ENCODE results near the gene SLC4A3.

Gene SLC4A3

GRCh38 chr2:219638217-219638947, 11.0 kb downstream of the SLC4A3 start:
- Histone ChIP-seq H3K27me3 (ENCODE audit: control insufficient read depth in 5 of 5, insufficient read depth in 4 of 5, low read length in 5 of 5) (peaks cover 0 to 11% (median 5%) of the 10 kb centered on the region in 5 donors), H3K4me3 (ENCODE audit: low read depth in 1 of 5, low read length in 5 of 5) (no peak overlapping the region), H3K36me3 (ENCODE audit: control insufficient read depth in 5 of 5, insufficient read depth in 5 of 5, low read length in 5 of 5) (no peaks in the 10 kb centered on the region), H3K27ac (ENCODE audit: low read depth, low read length) (no peak overlapping the region), H3K9me3 (ENCODE audit: control insufficient read depth in 5 of 5, low read length in 5 of 5) (no peaks in the 10 kb centered on the region), H3K4me1 (ENCODE audit: control insufficient read depth in 5 of 5, insufficient read depth in 5 of 5, low read length in 5 of 5) (peaks cover 3 to 6% (median 4%) of the 10 kb centered on the region in 5 donors), H3K9ac (ENCODE audit: low read length in 5 of 5) (no peak overlapping the region)

- H3K27ac ChIP-seq (ENCODE audit: low read depth, low read length), result no peak overlapping the region
- H3K9me3 ChIP-seq (ENCODE audit: control insufficient read depth in 5 of 5, low read length in 5 of 5), result no peaks in the 10 kb centered on the region
- H3K36me3 ChIP-seq (ENCODE audit: control insufficient read depth in 5 of 5, insufficient read depth in 5 of 5, low read length in 5 of 5), result no peaks in the 10 kb centered on the region
- H3K4me1 ChIP-seq (ENCODE audit: control insufficient read depth in 5 of 5, insufficient read depth in 5 of 5, low read length in 5 of 5), result peaks cover 3 to 6% (median 4%) of the 10 kb centered on the region in 5 donors
- H3K9ac ChIP-seq (ENCODE audit: low read length in 5 of 5), result no peak overlapping the region
- H3K4me3 ChIP-seq (ENCODE audit: low read depth in 1 of 5, low read length in 5 of 5), result no peak overlapping the region
- H3K27me3 ChIP-seq (ENCODE audit: control insufficient read depth in 5 of 5, insufficient read depth in 4 of 5, low read length in 5 of 5), result peaks cover 2 to 11% (median 8%) of the 10 kb centered on the region in 5 donors
Observed at GRCh38 chr2:219638948-219639755, 11.7 kb downstream of the SLC4A3 start.

GRCh38 chr2:219641390-219642068, 14.1 kb downstream of the SLC4A3 start:
- Histone ChIP-seq H3K27ac (ENCODE audit: low read depth, low read length) (no peak overlapping the region), H3K27me3 (ENCODE audit: control insufficient read depth in 5 of 5, insufficient read depth in 4 of 5, low read length in 5 of 5) (peaks cover 3 to 16% (median 12%) of the 10 kb centered on the region in 5 donors), H3K9me3 (ENCODE audit: control insufficient read depth in 5 of 5, low read length in 5 of 5) (no peaks in the 10 kb centered on the region), H3K4me1 (ENCODE audit: control insufficient read depth in 5 of 5, insufficient read depth in 5 of 5, low read length in 5 of 5) (peaks cover 3 to 12% (median 6%) of the 10 kb centered on the region in 5 donors), H3K36me3 (ENCODE audit: control insufficient read depth in 5 of 5, insufficient read depth in 5 of 5, low read length in 5 of 5) (no peaks in the 10 kb centered on the region), H3K9ac (ENCODE audit: low read length in 5 of 5) (no peak overlapping the region), H3K4me3 (ENCODE audit: low read depth in 1 of 5, low read length in 5 of 5) (no peak overlapping the region)

- Histone ChIP-seq H3K4me1 (ENCODE audit: control insufficient read depth in 5 of 5, insufficient read depth in 5 of 5, low read length in 5 of 5) (peaks cover 3 to 12% (median 6%) of the 10 kb centered on the region in 5 donors), H3K27ac (ENCODE audit: low read depth, low read length) (no peak overlapping the region)
Observed at GRCh38 chr2:219642069-219642454, 14.6 kb downstream of the SLC4A3 start.

GRCh38 chr2:219642465-219643083, 15.1 kb downstream of the SLC4A3 start:
- H3K27ac ChIP-seq (ENCODE audit: low read depth, low read length), result no peak overlapping the region
- no peaks in the 10 kb centered on the region for H3K9me3 ChIP-seq (ENCODE audit: control insufficient read depth in 5 of 5, low read length in 5 of 5)
- no peak overlapping the region for H3K9ac ChIP-seq (ENCODE audit: low read length in 5 of 5)
- H3K4me3 ChIP-seq (ENCODE audit: low read depth in 1 of 5, low read length in 5 of 5), result no peak overlapping the region
- peaks cover 3 to 12% (median 6%) of the 10 kb centered on the region in 5 donors for H3K4me1 ChIP-seq (ENCODE audit: control insufficient read depth in 5 of 5, insufficient read depth in 5 of 5, low read length in 5 of 5)
- H3K27me3 ChIP-seq (ENCODE audit: control insufficient read depth in 5 of 5, insufficient read depth in 4 of 5, low read length in 5 of 5), result peaks cover 3 to 13% (median 10%) of the 10 kb centered on the region in 5 donors
- no peaks in the 10 kb centered on the region for H3K36me3 ChIP-seq (ENCODE audit: control insufficient read depth in 5 of 5, insufficient read depth in 5 of 5, low read length in 5 of 5)

More at GRCh38 chr2:219642069-219642454, 14.6 kb downstream of the SLC4A3 start:
- no peak overlapping the region for H3K4me3 ChIP-seq (ENCODE audit: low read depth in 1 of 5, low read length in 5 of 5)
- H3K36me3 ChIP-seq (ENCODE audit: control insufficient read depth in 5 of 5, insufficient read depth in 5 of 5, low read length in 5 of 5), result no peaks in the 10 kb centered on the region
- no peak overlapping the region for H3K9ac ChIP-seq (ENCODE audit: low read length in 5 of 5)
- peaks cover 3 to 15% (median 12%) of the 10 kb centered on the region in 5 donors for H3K27me3 ChIP-seq (ENCODE audit: control insufficient read depth in 5 of 5, insufficient read depth in 4 of 5, low read length in 5 of 5)
- no peaks in the 10 kb centered on the region for H3K9me3 ChIP-seq (ENCODE audit: control insufficient read depth in 5 of 5, low read length in 5 of 5)

- Histone ChIP-seq H3K4me3 (ENCODE audit: low read depth in 1 of 5, low read length in 5 of 5) (no peak overlapping the region), H3K9ac (ENCODE audit: low read length in 5 of 5) (no peak overlapping the region), H3K27me3 (ENCODE audit: control insufficient read depth in 5 of 5, insufficient read depth in 4 of 5, low read length in 5 of 5) (peaks cover 3 to 13% (median 10%) of the 10 kb centered on the region in 5 donors), H3K27ac (ENCODE audit: low read depth, low read length) (no peak overlapping the region), H3K9me3 (ENCODE audit: control insufficient read depth in 5 of 5, low read length in 5 of 5) (no peaks in the 10 kb centered on the region), H3K4me1 (ENCODE audit: control insufficient read depth in 5 of 5, insufficient read depth in 5 of 5, low read length in 5 of 5) (peaks cover 3 to 12% (median 6%) of the 10 kb centered on the region in 5 donors), H3K36me3 (ENCODE audit: control insufficient read depth in 5 of 5, insufficient read depth in 5 of 5, low read length in 5 of 5) (no peaks in the 10 kb centered on the region)
Observed at GRCh38 chr2:219643084-219643473, 15.6 kb downstream of the SLC4A3 start.

GRCh38 chr2:219643788-219644398, 16.5 kb downstream of the SLC4A3 start:
- H3K27ac ChIP-seq (ENCODE audit: low read depth, low read length), result no peak overlapping the region
- no peaks in the 10 kb centered on the region for H3K9me3 ChIP-seq (ENCODE audit: control insufficient read depth in 5 of 5, low read length in 5 of 5)
- peaks cover 2 to 12% (median 4%) of the 10 kb centered on the region in 5 donors for H3K4me1 ChIP-seq (ENCODE audit: control insufficient read depth in 5 of 5, insufficient read depth in 5 of 5, low read length in 5 of 5)
- no peak overlapping the region for H3K4me3 ChIP-seq (ENCODE audit: low read depth in 1 of 5, low read length in 5 of 5)
- H3K36me3 ChIP-seq (ENCODE audit: control insufficient read depth in 5 of 5, insufficient read depth in 5 of 5, low read length in 5 of 5), result no peaks in the 10 kb centered on the region
- H3K27me3 ChIP-seq (ENCODE audit: control insufficient read depth in 5 of 5, insufficient read depth in 4 of 5, low read length in 5 of 5), result peaks cover 3 to 17% (median 10%) of the 10 kb centered on the region in 5 donors
- H3K9ac ChIP-seq (ENCODE audit: low read length in 5 of 5), result no peak overlapping the region

- peaks cover 0 to 12% (median 4%) of the 10 kb centered on the region in 5 donors for H3K4me1 ChIP-seq (ENCODE audit: control insufficient read depth in 5 of 5, insufficient read depth in 5 of 5, low read length in 5 of 5)
- H3K4me3 ChIP-seq (ENCODE audit: low read depth in 1 of 5, low read length in 5 of 5), result no peak overlapping the region
- H3K27me3 ChIP-seq (ENCODE audit: control insufficient read depth in 5 of 5, insufficient read depth in 4 of 5, low read length in 5 of 5), result peaks cover 3 to 20% (median 10%) of the 10 kb centered on the region in 5 donors
- no peak overlapping the region for H3K27ac ChIP-seq (ENCODE audit: low read depth, low read length)
- H3K9ac ChIP-seq (ENCODE audit: low read length in 5 of 5), result no peak overlapping the region
- H3K9me3 ChIP-seq (ENCODE audit: control insufficient read depth in 5 of 5, low read length in 5 of 5), result no peaks in the 10 kb centered on the region
- H3K36me3 ChIP-seq (ENCODE audit: control insufficient read depth in 5 of 5, insufficient read depth in 5 of 5, low read length in 5 of 5), result no peaks in the 10 kb centered on the region
Observed at GRCh38 chr2:219644801-219645480, 17.5 kb downstream of the SLC4A3 start.

Data from subcutaneous abdominal adipose tissue (tissue), 5 donors.